ENCODE measurements around the gene EEFSEC. TPM values are rescaled to one million over a fixed set of nuclear protein-coding genes. Genes with fewer than 3 reads are reported as not detected.

The EEFSEC gene
- total RNA-seq, 1 experiment from 2014 or later, result 6.1 TPM

- DNase-seq (ENCODE audit: low spot score), result no peak
These were observed 237.6 kb downstream of the EEFSEC start for GRCh38 chr3:128390867-128391266.

- DNase-seq (ENCODE audit: low spot score), result no peak
These were observed 238.7 kb downstream of the EEFSEC start for GRCh38 chr3:128392021-128392420.

GRCh38 chr3:128392818-128393544 lies 239.7 kb downstream of the EEFSEC start:
- no peak for DNase-seq (ENCODE audit: low spot score)

- no peak for DNase-seq (ENCODE audit: low spot score)
These were observed 240.8 kb downstream of the EEFSEC start for GRCh38 chr3:128394033-128394432.

GRCh38 chr3:128395046-128395445 lies 241.8 kb downstream of the EEFSEC start:
- DNase-seq (ENCODE audit: low spot score), result no peak

GRCh38 chr3:128395500-128396162 lies 242.3 kb downstream of the EEFSEC start:
- no peak for DNase-seq (ENCODE audit: low spot score)

GRCh38 chr3:128397484-128397883 lies 244.2 kb downstream of the EEFSEC start:
- DNase-seq (ENCODE audit: low spot score), result no peak

- no peak for DNase-seq (ENCODE audit: low spot score)
These were observed 245.3 kb downstream of the EEFSEC start for GRCh38 chr3:128398586-128398985.

GRCh38 chr3:128399221-128399915 lies 246.1 kb downstream of the EEFSEC start:
- no peak for DNase-seq (ENCODE audit: low spot score)

GRCh38 chr3:128400671-128401070 lies 247.4 kb downstream of the EEFSEC start:
- no peak for DNase-seq (ENCODE audit: low spot score)

- no peak for DNase-seq (ENCODE audit: low spot score)
These were observed 249.0 kb downstream of the EEFSEC start for GRCh38 chr3:128402319-128402718.

GRCh38 chr3:128402998-128403397 lies 249.7 kb downstream of the EEFSEC start:
- no peak for DNase-seq (ENCODE audit: low spot score)

- no peak for DNase-seq (ENCODE audit: low spot score)
These were observed 251.2 kb downstream of the EEFSEC start for GRCh38 chr3:128404276-128405068.

GRCh38 chr3:128405554-128406277 lies 252.4 kb downstream of the EEFSEC start:
- DNase-seq (ENCODE audit: low spot score), result no peak

- no peak for DNase-seq (ENCODE audit: low spot score)
These were observed 254.0 kb downstream of the EEFSEC start for GRCh38 chr3:128407247-128407646.

- no peak for DNase-seq (ENCODE audit: low spot score)
These were observed 254.9 kb downstream of the EEFSEC start for GRCh38 chr3:128408012-128408692.

GRCh38 chr3:128408693-128409623 lies 255.7 kb downstream of the EEFSEC start:
- DNase-seq (ENCODE audit: low spot score), result no peak

GRCh38 chr3:128409624-128410581 lies 256.6 kb downstream of the EEFSEC start:
- DNase-seq (ENCODE audit: low spot score), result no peak
